ENCODE results near the gene SMAD9. TPM values are rescaled to one million over a fixed set of nuclear protein-coding genes. Genes with fewer than 3 reads are reported as not detected.

SMAD9 gene
- total and polyA plus RNA-seq, 9 of the 15 experiments (the other 6 are each of a cell fraction or from before 2014, with no cell fraction given), result 0.02 to 0.08 (median 0.03) TPM; not detected in 4

DNA sequence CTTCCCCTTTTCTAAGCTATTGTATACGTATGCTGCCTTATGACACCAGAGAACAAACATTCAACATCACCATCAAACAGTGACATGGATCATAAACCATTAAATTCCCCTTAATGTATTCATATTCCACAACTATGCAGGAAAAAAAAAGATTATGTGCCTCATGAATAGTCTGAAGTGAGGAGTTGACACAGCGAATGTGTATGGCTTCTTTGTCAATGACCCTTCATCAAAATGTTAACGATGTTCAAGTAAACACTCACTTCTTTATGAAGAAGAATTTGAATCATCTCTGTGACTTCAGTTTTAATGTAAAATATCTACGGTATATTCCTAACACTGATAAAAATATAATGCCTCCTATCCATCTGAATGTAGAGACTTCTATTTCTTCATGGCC, 44.6 kb downstream of the SMAD9 start (continued):
- TF ChIP-seq, protein P1, sequence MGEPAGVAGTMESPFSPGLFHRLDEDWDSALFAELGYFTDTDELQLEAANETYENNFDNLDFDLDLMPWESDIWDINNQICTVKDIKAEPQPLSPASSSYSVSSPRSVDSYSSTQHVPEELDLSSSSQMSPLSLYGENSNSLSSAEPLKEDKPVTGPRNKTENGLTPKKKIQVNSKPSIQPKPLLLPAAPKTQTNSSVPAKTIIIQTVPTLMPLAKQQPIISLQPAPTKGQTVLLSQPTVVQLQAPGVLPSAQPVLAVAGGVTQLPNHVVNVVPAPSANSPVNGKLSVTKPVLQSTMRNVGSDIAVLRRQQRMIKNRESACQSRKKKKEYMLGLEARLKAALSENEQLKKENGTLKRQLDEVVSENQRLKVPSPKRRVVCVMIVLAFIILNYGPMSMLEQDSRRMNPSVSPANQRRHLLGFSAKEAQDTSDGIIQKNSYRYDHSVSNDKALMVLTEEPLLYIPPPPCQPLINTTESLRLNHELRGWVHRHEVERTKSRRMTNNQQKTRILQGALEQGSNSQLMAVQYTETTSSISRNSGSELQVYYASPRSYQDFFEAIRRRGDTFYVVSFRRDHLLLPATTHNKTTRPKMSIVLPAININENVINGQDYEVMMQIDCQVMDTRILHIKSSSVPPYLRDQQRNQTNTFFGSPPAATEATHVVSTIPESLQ (CRISPR knock-in tag; IDR thresholded peaks at IDR 0.05), result no peak
- no peak for TF ChIP-seq PHB2 (IDR thresholded peaks at IDR 0.05; ENCODE audit: low read depth)
- no peak for TF ChIP-seq NFIC (IDR thresholded peaks at IDR 0.05)
- TF ChIP-seq HINFP (tag; conservative IDR thresholded peaks at IDR 0.05; ENCODE audit: low read depth), result no peak
- TF ChIP-seq MAFF (IDR thresholded peaks at IDR 0.05; ENCODE audit: low read length), result no peak
- no peak for TF ChIP-seq ZNF232 (CRISPR knock-in tag; IDR thresholded peaks at IDR 0.05)

GRCh38 chr13:36872621-36873020, 47.4 kb downstream of the SMAD9 start:
- no TSS peak for BruUV-seq (replicated peaks)
- 6% methylated on average over 6 of the region's 10 CpGs for WGBS (ENCODE audit: insufficient coverage, low coverage, missing lambda C conversion rate)
- in situ Hi-C loops (cut with MboI), result no loop called here

More at GRCh38 chr13:36872621-36873020, 47.4 kb downstream of the SMAD9 start:
- Histone ChIP-seq H3K4me2 (ENCODE audit: insufficient read depth, low read length) (no peak overlapping the region), H3K9me3 (replicated peaks; ENCODE audit: control insufficient read depth, insufficient read depth, low read depth, low read length) (no peaks in the 10 kb centered on the region), H3K36me3 (ENCODE audit: control insufficient read depth, insufficient read depth, low read length) (no peaks in the 10 kb centered on the region), H3K79me2 (ENCODE audit: control insufficient read depth, insufficient read depth, low read length) (no peaks in the 10 kb centered on the region), H3K4me1 (replicated peaks in 1 of 2; ENCODE audit: control insufficient read depth in 2 of 2, insufficient read depth in 2 of 2, low read length in 2 of 2) (no peaks in the 10 kb centered on the region), H3K9ac (ENCODE audit: insufficient read depth in 1 of 2, low read depth in 2 of 2, low read length in 2 of 2) (no peak overlapping the region), H2AFZ (ENCODE audit: low read depth, low read length) (no peak overlapping the region), H3K9me1 (ENCODE audit: control insufficient read depth, insufficient read depth, low read length) (no peaks in the 10 kb centered on the region), H3K27me3 (ENCODE audit: control insufficient read depth in 2 of 2, insufficient read depth in 2 of 2, low read length in 2 of 2) (peaks cover 2 to 13% of the 10 kb centered on the region in 2 experiments; a peak in 3 of 5 replicates), H3K27ac (ENCODE audit: extremely low read depth, low read depth, low read length) (no peak overlapping the region), H4K20me1 (replicated peaks; ENCODE audit: control insufficient read depth, insufficient read depth, low read length) (no peaks in the 10 kb centered on the region), H3K4me3 (no peak overlapping the region)
- ChIA-PET CTCF (ENCODE audit: low intra/inter-chr PET ratio) (no interaction called here), POLR2A (no interaction called here)
- intact Hi-C loops (cut with micrococcal nuclease), result no loop called here
- peak; percentile 34; the same call in 1 of the 3 replicates for ATAC-seq
- no peak for FAIRE-seq
- DNase-seq (ENCODE audit: extremely low read depth in 1 of 4, low spot score in 3 of 4), result no peak
- no peak for TF ChIP-seq LARP7 (IDR thresholded peaks at IDR 0.05)
- no peak for TF ChIP-seq ZBTB43 (CRISPR knock-in tag; IDR thresholded peaks at IDR 0.05)
- TF ChIP-seq CTCFL (IDR thresholded peaks at IDR 0.05; ENCODE audit: borderline replicate concordance, insufficient read depth, low read depth, low read length, poor library complexity, severe bottlenecking), result no peak
- TF ChIP-seq ZBTB17 (CRISPR knock-in tag; IDR thresholded peaks at IDR 0.05), result no peak
- TF ChIP-seq MBD2 (IDR thresholded peaks at IDR 0.05; ENCODE audit: borderline replicate concordance, low read depth), result no peak
- TF ChIP-seq RBM22 (IDR thresholded peaks at IDR 0.05; ENCODE audit: low read depth, low read length, poor library complexity, severe bottlenecking), result no peak
- no peak for TF ChIP-seq XRCC3 (IDR thresholded peaks at IDR 0.05)
- TF ChIP-seq HMGN3 (IDR thresholded peaks at IDR 0.05; ENCODE audit: borderline replicate concordance, extremely low read depth, insufficient read length, low read depth, low read length), result no peak
- TF ChIP-seq HDAC3 (IDR thresholded peaks at IDR 0.05; ENCODE audit: borderline replicate concordance, partially characterized antibody), result no peak

Measured in K562 (cell line).